ENCODE results near the gene FBXO21.
"Not testable (repeated sequence)": the region's sequence is repeated elsewhere in the genome, so short reads cannot be mapped to it uniquely, and the experiment has no call there.

FBXO21 gene

DNA sequence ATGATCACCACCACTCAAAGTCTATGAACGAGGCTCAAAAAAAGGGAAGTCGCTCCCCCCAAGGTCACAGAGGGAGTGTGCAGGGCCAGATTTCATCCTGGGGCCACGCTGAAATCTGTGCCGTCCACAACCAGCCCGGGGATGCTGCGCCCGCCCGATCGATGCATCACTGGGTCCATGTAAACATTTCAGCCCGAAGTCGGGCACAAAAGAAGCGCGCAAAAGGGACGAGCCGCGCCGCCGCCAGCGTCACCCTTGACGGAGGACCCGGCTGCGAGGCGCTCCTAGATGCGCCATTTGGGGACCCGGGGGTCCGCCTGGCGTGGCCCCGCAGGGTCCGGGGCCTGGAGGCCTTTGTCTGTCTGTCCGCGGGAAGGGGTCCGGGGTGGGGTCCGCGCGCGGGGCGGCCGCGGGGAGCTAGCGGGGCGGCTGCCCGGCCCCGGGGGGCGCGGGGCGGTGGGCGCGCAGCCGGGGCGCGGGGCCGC is 503 bp downstream of the FBXO21 start:
- DNase-seq (ENCODE audit: low read depth in 2 of 2), result peak; percentile 26 to 47
- H3K4me3 ChIP-seq (replicated peaks in 1 of 2; ENCODE audit: low read depth in 2 of 2, low read length in 2 of 2), result peak overlapping the region; percentile 87 to 98
- TF ChIP-seq, protein P1, sequence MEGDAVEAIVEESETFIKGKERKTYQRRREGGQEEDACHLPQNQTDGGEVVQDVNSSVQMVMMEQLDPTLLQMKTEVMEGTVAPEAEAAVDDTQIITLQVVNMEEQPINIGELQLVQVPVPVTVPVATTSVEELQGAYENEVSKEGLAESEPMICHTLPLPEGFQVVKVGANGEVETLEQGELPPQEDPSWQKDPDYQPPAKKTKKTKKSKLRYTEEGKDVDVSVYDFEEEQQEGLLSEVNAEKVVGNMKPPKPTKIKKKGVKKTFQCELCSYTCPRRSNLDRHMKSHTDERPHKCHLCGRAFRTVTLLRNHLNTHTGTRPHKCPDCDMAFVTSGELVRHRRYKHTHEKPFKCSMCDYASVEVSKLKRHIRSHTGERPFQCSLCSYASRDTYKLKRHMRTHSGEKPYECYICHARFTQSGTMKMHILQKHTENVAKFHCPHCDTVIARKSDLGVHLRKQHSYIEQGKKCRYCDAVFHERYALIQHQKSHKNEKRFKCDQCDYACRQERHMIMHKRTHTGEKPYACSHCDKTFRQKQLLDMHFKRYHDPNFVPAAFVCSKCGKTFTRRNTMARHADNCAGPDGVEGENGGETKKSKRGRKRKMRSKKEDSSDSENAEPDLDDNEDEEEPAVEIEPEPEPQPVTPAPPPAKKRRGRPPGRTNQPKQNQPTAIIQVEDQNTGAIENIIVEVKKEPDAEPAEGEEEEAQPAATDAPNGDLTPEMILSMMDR (IDR thresholded peaks at IDR 0.05; ENCODE audit: low read depth, low read length), result no peak

DNA sequence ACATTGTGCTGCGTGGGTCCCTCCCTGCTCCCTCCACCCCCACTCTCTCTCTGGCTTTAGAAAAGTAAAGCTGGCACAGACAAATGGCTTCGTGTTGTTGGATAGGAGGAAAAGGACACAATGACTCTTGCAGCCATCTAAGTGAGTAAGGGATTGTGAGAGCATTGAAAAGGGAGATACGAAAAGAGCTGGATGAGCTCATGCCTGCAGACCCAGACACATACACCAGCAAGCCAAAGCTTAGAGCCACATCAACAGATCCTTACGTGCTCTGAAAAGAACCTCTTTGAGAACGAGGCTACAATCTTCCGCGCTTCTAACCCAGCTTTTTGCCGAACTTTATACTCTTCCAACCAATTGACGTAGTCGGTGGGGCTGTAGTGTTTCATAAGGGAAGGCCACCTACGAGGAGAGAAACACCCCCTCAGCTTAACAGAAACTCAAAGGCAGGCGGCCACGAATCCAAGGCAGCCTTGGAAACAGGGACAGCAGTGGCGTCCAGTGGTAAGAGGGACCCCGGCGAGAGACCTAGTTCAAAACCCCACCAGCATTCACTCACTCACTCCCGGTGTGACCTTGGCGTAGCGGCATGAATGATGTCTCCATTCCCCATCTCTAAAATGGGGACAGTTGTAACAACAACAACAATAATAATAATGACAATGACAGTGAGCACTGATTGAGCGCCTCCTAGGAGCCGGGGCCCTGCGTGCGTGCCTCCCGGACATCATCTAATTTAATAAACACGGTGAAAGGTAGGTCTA is 1.1 kb downstream of the FBXO21 start:
- TF ChIP-seq, protein P1 (IDR thresholded peaks at IDR 0.05; ENCODE audit: low read depth, low read length), result no peak
- DNase-seq (ENCODE audit: low read depth in 2 of 2), result peak; percentile 61 to 62

DNA sequence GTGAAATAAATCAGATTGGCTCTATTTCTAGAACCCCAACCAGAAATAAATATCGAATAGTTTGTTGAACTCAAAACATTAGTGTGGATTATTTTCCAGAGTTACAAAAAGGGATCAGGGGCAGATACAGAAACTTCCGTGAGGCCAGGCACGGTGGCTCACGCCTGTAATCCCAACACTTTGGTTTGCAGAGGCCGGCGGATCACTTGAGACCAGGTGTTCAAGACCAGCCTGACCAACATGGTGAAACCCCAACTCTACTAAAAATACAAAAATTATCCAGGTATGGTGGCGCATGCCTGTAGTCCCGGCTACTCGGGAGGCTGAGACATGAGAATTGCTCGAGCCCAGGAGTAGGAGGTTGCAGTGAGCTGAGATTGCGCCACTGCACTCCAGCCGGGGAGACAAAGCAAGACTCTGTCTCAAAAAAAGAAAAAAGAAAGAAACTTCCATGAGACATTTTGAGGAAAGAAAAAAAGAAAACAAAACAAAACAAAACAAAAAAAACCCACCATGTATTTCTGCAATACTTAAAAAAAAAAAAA is 2.1 kb downstream of the FBXO21 start:
- no peak for DNase-seq (ENCODE audit: low read depth in 2 of 2)
- no peak overlapping the region for H3K4me3 ChIP-seq (replicated peaks in 1 of 2; ENCODE audit: low read depth in 2 of 2, low read length in 2 of 2)
- TF ChIP-seq, protein P1 (IDR thresholded peaks at IDR 0.05; ENCODE audit: low read depth, low read length), result no peak

More for the DNA sequence above, 1.1 kb downstream of the FBXO21 start:
- H3K4me3 ChIP-seq (replicated peaks in 1 of 2; ENCODE audit: low read depth in 2 of 2, low read length in 2 of 2), result peak overlapping the region; percentile 87 to 98

DNA sequence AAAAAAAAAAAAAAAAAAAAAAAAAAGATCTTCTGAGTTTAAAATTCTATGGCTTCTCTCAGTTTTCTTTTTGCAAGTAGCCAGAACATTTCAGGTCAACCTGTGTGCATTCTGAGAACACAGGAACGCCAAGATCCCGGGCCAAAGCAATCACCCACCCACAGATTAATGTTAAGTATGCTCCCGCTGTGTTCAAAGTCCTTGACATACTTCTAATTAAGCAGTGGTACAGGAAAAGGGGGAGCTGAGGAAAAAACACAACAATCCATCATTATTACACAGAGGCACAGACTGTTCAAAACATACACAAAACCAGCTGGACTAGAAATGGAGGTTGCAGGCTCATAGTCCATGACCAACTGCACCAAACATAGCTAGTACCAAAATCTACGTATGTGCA is 2.8 kb downstream of the FBXO21 start:
- no peak overlapping the region for H3K4me3 ChIP-seq (replicated peaks in 1 of 2; ENCODE audit: low read depth in 2 of 2, low read length in 2 of 2)
- DNase-seq (ENCODE audit: low read depth in 2 of 2), result no peak
- TF ChIP-seq, protein P1 (IDR thresholded peaks at IDR 0.05; ENCODE audit: low read depth, low read length), result no peak

DNA sequence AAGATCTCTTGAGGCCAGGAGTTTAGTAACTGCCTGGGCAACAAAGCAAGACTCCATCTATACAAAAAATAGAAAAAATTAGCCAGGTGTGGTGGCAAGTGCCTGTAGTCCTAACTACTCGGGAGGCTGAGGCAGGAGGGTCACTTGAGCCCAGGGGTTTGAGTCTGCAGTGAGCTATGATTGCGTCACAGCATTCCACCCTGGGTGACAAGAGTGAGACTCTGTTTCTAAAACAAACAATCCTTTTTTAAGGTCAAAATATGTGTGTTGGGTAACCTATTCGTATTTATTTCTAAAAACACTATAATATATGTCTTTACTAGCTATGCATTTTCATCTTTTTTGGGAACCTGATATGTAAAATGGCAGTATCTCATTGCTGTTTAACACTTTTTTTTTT is 7.4 kb downstream of the FBXO21 start:
- DNase-seq (ENCODE audit: low read depth in 2 of 2), result no peak
- no peak overlapping the region for H3K4me3 ChIP-seq (replicated peaks in 1 of 2; ENCODE audit: low read depth in 2 of 2, low read length in 2 of 2)
- TF ChIP-seq, protein P1 (IDR thresholded peaks at IDR 0.05; ENCODE audit: low read depth, low read length), result no peak

DNA sequence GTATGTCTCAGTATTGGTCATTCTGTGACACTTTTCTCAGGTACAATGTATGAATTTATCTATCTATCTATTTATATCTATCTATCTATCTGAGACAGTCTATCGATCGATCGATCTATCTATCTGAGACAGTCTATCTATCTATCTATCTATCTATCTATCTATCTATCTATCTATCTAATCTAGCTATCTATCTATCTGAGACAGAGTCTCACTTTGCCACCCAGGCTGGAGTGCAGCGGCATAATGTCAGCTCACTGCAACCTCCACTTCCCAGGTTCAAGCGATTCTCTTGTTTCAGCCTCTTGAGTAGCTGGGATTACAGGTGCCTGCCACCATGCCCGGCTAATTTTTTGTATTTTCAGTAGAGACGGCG is 8.8 kb downstream of the FBXO21 start:
- DNase-seq (ENCODE audit: low read depth in 2 of 2); H3K4me3 ChIP-seq (replicated peaks in 1 of 2; ENCODE audit: low read depth in 2 of 2, low read length in 2 of 2): not testable (repeated sequence)

DNA sequence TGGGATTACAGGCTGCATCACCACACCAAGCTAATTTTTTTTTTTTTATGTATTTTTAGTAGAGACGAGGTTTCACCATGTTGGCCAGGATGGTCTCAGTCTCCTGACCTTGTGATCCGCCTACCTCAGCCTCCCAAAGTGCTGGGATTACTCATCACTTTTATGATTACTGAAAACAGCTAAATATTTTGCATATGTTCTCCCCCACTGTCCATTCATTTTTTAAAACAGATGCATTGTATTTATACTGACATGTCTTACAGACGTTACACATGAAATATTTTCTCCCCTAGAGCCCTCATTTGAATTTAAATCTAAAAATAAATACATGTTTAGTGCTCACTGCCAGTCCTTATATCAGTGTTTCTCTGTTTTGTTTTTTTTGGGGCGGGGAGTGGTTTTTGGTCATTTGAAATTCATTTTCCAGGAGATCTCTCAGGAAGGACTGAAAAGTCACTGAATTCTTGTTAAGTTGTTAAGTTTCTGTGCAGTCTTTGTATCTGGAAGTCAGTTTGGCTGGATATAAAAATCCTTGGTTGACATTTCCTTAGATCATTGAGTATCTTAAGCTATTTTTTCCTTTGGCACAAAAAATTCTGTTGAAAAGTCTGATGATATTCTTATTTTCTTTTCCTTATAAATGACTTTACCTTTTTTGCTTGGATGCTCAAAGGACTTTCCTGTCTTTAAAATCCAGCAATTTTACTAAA is 9.4 kb downstream of the FBXO21 start:
- H3K4me3 ChIP-seq (replicated peaks in 1 of 2; ENCODE audit: low read depth in 2 of 2, low read length in 2 of 2), result no peak overlapping the region
- no peak for DNase-seq (ENCODE audit: low read depth in 2 of 2)
- TF ChIP-seq, protein P1 (IDR thresholded peaks at IDR 0.05; ENCODE audit: low read depth, low read length), result no peak

Measured in cardiac fibroblast (primary cell).